Colonic mucosa (tissue), 4 donors: Measurements from ENCODE around the gene PGAM2. TPM values are rescaled to one million over a fixed set of nuclear protein-coding genes. Genes with fewer than 3 reads are reported as not detected.

Experiments used
- DNase-seq: peaks from one replicate; pipeline ENCODE4 v3.0.0-alpha.2; 2020
- H3K27ac ChIP-seq: fragments of 200-600 bp; one replicate; pipeline ENCODE4 v1.8.0; 2021
- H3K27me3 ChIP-seq: fragments of 200-600 bp; one replicate; pipeline ENCODE4 v1.8.0; 2021
- H3K36me3 ChIP-seq: fragments of 200-600 bp; one replicate; pipeline ENCODE4 v1.8.0; 2021
- H3K4me1 ChIP-seq: fragments of 200-600 bp; one replicate; pipeline ENCODE4 v1.8.0; 2021; ENCODE audit warnings: mild to moderate bottlenecking
- H3K4me3 ChIP-seq: fragments of 200-600 bp; one replicate; pipeline ENCODE4 v1.8.0; 2021
- H3K9ac ChIP-seq, 2 donors: one replicate each; pipeline ENCODE4 v1.7.0; 2013; ENCODE audit warnings: control low read depth in 2 of 2, low read depth in 2 of 2, low read length in 2 of 2
- H3K9me3 ChIP-seq: fragments of 200-600 bp; one replicate; pipeline ENCODE4 v1.8.0; 2021
- intact Hi-C: fragments of 100-400 bp; cut with DNase I; formaldehyde crosslinking; loops from one replicate; pipeline ENCODE4 v1.14.1; 2022
- total RNA-seq, 2 donors: library from RNA; stranded (reverse); fragmentation: NEBNext Ultra II Directional in 1 of 2; extraction: Animal tissue kit (Norgen Biotek cat#: 25700) in 1 of 2; gene quantifications; one replicate each; pipeline ENCODE4 v1.2.1, GENCODE V29; 2021
- TF ChIP-seq, protein P1 (sequence below): fragments of 200-600 bp; IDR thresholded peaks from one replicate; pipeline ENCODE4 v1.8.0; 2022; ENCODE audit warnings: antibody characterized with exemption, mild to moderate bottlenecking
- donor health status: healthy.
- donor health status: DM: no; HTN: no; CAD: no.
- donor health status: DM: no; HTN: no; CAD: no.

The PGAM2 gene
- total RNA-seq, 2 donors from 2014 or later: 0.29 to 0.52 TPM

DNA sequence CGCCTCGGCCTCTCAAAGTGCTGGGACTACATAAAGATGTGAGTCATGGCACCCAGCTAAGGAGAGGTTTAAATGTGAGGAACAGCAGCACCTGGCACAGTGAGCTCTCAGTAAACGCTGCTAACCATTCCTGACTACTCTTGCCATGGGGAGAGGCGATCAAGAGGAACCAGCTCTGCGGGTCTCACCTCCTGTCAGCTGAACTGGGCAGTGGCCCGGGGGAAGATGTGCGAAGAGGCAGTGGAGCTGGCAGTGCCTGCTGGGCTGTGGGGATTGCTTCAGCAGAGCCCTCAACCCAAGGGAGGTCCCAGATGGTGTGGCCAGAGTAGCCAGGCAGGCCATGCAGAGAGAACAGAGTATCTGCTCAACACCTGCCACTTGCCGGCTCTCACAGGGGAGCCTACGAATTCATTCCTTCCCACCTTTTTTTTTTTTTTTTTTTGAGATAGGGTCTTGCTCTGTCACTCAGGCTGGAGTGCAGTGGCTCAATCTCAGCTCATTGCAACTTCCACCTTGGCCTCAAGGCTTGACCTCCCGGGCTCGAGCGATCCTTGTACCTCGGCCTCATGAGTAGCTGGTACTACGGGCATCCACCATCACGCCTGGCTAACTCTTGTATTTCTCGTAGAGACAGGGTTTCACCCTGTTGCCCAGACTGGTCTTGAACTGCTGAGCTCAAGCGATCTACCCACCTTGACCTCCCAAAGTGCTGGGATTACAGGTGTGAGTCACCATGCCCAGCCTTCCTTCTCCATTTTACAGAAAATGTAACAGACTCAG is 10.1 kb upstream of the PGAM2 start:
- Histone ChIP-seq H3K4me1 (peaks cover 30% of the 10 kb centered on the region), H3K4me3 (no peak overlapping the region), H3K27ac (no peak overlapping the region), H3K9me3 (no peaks in the 10 kb centered on the region), H3K9ac (no peak overlapping the region), H3K36me3 (peaks cover 25% of the 10 kb centered on the region), H3K27me3 (no peaks in the 10 kb centered on the region)
- intact Hi-C loops: no loop called here
- no peak for DNase-seq
- TF ChIP-seq, protein P1, sequence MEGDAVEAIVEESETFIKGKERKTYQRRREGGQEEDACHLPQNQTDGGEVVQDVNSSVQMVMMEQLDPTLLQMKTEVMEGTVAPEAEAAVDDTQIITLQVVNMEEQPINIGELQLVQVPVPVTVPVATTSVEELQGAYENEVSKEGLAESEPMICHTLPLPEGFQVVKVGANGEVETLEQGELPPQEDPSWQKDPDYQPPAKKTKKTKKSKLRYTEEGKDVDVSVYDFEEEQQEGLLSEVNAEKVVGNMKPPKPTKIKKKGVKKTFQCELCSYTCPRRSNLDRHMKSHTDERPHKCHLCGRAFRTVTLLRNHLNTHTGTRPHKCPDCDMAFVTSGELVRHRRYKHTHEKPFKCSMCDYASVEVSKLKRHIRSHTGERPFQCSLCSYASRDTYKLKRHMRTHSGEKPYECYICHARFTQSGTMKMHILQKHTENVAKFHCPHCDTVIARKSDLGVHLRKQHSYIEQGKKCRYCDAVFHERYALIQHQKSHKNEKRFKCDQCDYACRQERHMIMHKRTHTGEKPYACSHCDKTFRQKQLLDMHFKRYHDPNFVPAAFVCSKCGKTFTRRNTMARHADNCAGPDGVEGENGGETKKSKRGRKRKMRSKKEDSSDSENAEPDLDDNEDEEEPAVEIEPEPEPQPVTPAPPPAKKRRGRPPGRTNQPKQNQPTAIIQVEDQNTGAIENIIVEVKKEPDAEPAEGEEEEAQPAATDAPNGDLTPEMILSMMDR: no peak

DNA sequence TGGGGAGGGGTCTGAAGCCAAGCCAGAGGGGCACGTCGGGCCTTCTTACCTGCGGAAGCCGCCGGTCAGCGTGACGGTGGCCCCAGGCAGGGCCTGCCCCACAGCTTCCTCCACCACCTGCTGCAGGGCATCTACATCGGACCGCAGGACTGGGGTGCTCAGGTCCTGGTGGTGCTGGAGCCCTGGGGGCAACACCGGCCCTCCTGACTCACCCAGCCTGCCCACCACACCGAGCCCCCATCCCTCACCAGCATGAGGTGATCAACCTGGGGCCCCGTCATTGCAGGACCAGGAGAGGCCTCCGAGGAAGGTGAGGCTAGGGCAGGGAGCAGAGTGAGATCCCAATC is 9.0 kb upstream of the PGAM2 start:
- peak overlapping the region; percentile 38 to 64 for H3K9ac ChIP-seq
- DNase-seq: no peak
- H3K36me3 ChIP-seq: peaks cover 18% of the 10 kb centered on the region
- TF ChIP-seq, protein P1: no peak
- no peak overlapping the region for H3K4me3 ChIP-seq
- no peaks in the 10 kb centered on the region for H3K27me3 ChIP-seq
- H3K4me1 ChIP-seq: peaks cover 30% of the 10 kb centered on the region
- intact Hi-C loops: no loop called here
- H3K9me3 ChIP-seq: no peaks in the 10 kb centered on the region
- peak overlapping the region; percentile 89 for H3K27ac ChIP-seq

DNA sequence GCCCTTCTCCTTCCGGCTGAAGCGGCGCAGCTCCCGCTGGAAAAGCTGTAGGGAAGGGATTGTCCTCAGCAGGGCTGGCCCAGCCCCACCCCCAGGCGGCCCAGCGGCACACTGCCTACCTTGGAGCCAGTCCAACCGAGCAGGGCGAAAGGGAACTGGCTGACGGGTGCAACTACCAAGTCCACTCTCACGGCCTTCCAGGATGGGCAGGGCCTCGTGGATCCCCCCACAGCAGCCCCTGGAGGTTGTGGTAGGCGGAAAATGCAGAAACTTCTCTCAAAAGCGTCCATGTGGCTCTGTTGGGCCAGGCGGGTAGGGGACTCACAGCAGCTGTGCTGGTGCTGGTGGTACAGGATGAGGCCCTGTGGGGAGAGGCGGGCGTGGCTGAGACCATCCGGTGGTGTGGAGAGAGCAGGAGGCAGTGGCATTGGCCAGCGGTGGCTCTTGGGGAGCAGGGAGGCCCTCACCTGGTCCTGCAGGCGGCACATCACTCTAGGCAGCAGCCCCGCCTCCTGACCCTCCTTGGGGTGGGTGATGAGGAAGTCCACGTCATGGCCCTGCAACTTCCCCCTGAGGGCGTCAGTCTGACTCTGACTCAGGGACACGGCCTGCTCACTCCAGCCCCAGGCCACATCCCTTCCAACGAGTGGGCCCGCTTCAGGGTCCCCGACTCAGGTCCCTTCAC is 8.4 kb upstream of the PGAM2 start:
- H3K9me3 ChIP-seq: no peaks in the 10 kb centered on the region
- intact Hi-C loops: no loop called here
- H3K4me3 ChIP-seq: no peak overlapping the region
- H3K4me1 ChIP-seq: peaks cover 30% of the 10 kb centered on the region
- no peaks in the 10 kb centered on the region for H3K27me3 ChIP-seq
- peaks cover 13% of the 10 kb centered on the region for H3K36me3 ChIP-seq
- H3K27ac ChIP-seq: peak overlapping the region; percentile 89
- DNase-seq: peak; percentile 91
- H3K9ac ChIP-seq: peak overlapping the region; percentile 38 to 64
- TF ChIP-seq, protein P1: no peak

DNA sequence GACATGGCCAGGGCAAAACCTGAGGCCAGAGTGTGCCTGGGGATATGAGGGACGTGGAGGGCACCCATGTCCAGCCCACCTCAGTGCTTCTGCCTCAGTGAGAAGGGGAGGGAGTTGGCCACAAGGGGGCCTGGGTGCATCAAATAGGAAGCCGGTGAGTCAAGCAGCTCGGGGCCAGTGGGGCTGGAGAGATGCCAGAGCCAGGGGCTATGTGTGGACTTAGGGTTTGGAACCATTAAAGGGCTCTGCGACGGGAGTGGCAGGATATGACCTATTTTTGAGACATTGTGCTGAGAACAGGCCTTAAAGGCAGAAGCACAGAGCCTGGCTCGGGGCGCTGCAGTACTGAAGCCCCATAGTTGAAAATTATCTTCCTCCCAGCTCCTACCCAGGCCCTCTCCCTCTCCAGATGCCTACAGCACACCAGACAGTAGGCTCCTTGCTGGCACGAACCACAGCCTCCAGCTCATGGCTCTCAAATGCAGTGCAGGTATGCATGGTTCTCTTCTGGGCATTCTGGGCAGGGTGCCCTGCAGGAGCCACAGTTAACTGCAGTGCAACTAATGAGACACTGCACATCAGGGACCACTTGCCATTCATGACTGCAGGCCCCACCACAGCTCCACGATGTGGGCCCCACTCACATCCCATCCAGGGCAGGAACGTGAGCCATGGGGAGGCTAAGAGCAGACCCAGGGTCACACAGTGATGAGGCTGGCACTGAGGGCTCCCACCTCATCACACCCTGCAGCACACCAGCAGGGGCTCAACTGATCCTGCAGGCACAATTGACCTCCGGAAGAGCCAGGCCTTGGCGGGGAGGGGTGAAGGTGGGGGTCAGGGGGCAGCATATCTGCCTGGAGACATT is 7.2 kb upstream of the PGAM2 start:
- H3K4me3 ChIP-seq: no peak overlapping the region
- no peaks in the 10 kb centered on the region for H3K27me3 ChIP-seq
- intact Hi-C loops: no loop called here
- H3K27ac ChIP-seq: peak overlapping the region; percentile 89
- peaks cover under 1% of the 10 kb centered on the region for H3K36me3 ChIP-seq
- TF ChIP-seq, protein P1: peak; percentile 43
- H3K9me3 ChIP-seq: no peaks in the 10 kb centered on the region
- H3K4me1 ChIP-seq: peaks cover 30% of the 10 kb centered on the region
- no peak overlapping the region for H3K9ac ChIP-seq
- DNase-seq: peak; percentile 62

DNA sequence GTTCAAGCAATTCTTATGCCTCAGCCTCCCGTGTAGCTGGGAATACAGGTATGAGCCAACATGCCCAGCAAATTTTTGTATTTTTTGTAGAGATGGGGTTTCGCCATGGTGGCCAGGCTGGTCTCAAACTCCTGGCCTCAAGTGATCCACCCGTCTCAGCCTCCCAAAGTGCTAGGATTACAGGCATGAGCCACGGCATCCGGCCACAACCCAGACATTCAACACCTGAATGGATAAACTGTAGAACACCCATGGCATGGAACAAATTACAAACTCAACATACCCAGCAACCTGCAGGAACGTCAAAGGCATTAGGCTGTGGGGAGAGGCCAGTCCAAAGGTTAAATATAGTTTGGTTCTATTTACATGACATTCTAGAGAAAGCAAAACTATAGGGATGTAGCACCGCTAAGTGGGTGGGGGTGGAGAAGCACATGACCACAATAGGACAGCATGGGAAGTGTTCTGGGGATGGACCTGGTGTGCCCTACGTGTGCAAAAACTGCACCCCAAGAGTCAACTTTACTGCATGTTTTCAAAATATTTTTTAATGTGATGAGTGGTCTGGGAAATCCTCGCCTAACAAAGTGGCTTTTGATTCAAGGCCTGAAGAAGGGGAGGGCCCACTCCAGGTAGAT is 6.5 kb upstream of the PGAM2 start:
- Histone ChIP-seq H3K4me3 (no peak overlapping the region), H3K27ac (peak overlapping the region; percentile 89), H3K27me3 (no peaks in the 10 kb centered on the region), H3K4me1 (peaks cover 30% of the 10 kb centered on the region), H3K9me3 (no peaks in the 10 kb centered on the region), H3K9ac (no peak overlapping the region), H3K36me3 (no peaks in the 10 kb centered on the region)
- TF ChIP-seq, protein P1: no peak
- DNase-seq: peak; percentile 47
- intact Hi-C loops: no loop called here
